DND-41 (cell line): ENCODE measurements around the gene WARS2.

Source experiments
- EZH2 ChIP-seq: IDR thresholded peaks from 3 replicates; pipeline ENCODE4 v1.6.1; 2012; ENCODE audit warnings: borderline replicate concordance, low read depth, mild to moderate bottlenecking, moderate library complexity, low read length, inconsistent platforms; ENCODE audit not compliant: severe bottlenecking
- TF ChIP-seq, protein P1 (sequence below): IDR thresholded peaks from 2 replicates; pipeline ENCODE4 v1.5.1; 2012; ENCODE audit warnings: borderline replicate concordance, low read length, moderate library complexity, mild to moderate bottlenecking; ENCODE audit not compliant: poor library complexity, severe bottlenecking; ENCODE audit errors: extremely low read depth

DNA sequence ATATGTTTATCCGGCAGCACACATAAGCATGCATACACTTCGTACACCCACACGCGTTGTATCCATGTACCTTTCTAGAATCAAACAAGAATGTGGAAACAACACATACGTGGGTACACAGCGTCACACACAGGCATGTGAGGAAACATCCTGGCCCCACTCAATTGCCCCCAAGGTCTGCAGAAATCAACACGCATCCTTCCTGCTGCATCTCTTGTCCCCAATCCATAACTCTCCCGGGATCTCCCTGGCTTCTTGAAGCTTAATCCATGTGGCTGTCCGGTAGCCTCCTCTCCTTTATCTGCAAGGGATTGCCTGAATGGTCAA lies 146.8 kb downstream of the WARS2 start:
- TF ChIP-seq EZH2, result no peak
- TF ChIP-seq, protein P1, sequence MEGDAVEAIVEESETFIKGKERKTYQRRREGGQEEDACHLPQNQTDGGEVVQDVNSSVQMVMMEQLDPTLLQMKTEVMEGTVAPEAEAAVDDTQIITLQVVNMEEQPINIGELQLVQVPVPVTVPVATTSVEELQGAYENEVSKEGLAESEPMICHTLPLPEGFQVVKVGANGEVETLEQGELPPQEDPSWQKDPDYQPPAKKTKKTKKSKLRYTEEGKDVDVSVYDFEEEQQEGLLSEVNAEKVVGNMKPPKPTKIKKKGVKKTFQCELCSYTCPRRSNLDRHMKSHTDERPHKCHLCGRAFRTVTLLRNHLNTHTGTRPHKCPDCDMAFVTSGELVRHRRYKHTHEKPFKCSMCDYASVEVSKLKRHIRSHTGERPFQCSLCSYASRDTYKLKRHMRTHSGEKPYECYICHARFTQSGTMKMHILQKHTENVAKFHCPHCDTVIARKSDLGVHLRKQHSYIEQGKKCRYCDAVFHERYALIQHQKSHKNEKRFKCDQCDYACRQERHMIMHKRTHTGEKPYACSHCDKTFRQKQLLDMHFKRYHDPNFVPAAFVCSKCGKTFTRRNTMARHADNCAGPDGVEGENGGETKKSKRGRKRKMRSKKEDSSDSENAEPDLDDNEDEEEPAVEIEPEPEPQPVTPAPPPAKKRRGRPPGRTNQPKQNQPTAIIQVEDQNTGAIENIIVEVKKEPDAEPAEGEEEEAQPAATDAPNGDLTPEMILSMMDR, result no peak
